ENCODE data around the gene BSPH1. TPM values are rescaled to one million over a fixed set of nuclear protein-coding genes. Genes with fewer than 3 reads are reported as not detected.

BSPH1 gene
- total RNA-seq (2022) (not detected in 2 replicates), Bru-seq, nascent RNA (not detected), BruChase-seq, experiment 1, labeled RNA remaining after a 2-hour chase (not detected), BruChase-seq, experiment 2, labeled RNA remaining after a 6-hour chase (not detected)
- long read RNA-seq: 0 reads

- H3K4me1 Mint-ChIP-seq (ENCODE audit: low read depth, unreplicated experiment): no peaks in the 10 kb centered on the region
- TF ChIP-seq, protein P1, sequence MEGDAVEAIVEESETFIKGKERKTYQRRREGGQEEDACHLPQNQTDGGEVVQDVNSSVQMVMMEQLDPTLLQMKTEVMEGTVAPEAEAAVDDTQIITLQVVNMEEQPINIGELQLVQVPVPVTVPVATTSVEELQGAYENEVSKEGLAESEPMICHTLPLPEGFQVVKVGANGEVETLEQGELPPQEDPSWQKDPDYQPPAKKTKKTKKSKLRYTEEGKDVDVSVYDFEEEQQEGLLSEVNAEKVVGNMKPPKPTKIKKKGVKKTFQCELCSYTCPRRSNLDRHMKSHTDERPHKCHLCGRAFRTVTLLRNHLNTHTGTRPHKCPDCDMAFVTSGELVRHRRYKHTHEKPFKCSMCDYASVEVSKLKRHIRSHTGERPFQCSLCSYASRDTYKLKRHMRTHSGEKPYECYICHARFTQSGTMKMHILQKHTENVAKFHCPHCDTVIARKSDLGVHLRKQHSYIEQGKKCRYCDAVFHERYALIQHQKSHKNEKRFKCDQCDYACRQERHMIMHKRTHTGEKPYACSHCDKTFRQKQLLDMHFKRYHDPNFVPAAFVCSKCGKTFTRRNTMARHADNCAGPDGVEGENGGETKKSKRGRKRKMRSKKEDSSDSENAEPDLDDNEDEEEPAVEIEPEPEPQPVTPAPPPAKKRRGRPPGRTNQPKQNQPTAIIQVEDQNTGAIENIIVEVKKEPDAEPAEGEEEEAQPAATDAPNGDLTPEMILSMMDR (IDR thresholded peaks at IDR 0.05; ENCODE audit: insufficient read depth in 1 of 2, low read depth in 1 of 2, low read length in 1 of 2, severe bottlenecking in 1 of 2, unreplicated experiment in 1 of 2): no peak
- BruUV-seq (replicated peaks): no TSS peak
- peaks cover 32% of the 10 kb centered on the region for H3K27me3 Mint-ChIP-seq (ENCODE audit: insufficient read depth, unreplicated experiment)
- Histone ChIP-seq H3K27me3 (replicated peaks; ENCODE audit: control insufficient read depth, insufficient read depth, low read length) (peaks cover 6% of the 10 kb centered on the region), H3K9me3 (no peaks in the 10 kb centered on the region), H3K4me1 (no peaks in the 10 kb centered on the region), H3K4me3 (ENCODE audit: low read depth, low read length) (no peak within 1 kb of the TSS), H3K36me3 (ENCODE audit: control insufficient read depth, insufficient read depth, low read length) (no peaks in the 10 kb centered on the region)
- intact Hi-C loops (cut with micrococcal nuclease; ENCODE audit: unreplicated experiment): no loop called here
- ChIA-PET POLR2A (no interaction called here), CTCF (interaction anchor here (0.7 kb wide), 1 partner anchor 87 kb away, joined by 5 read pairs; no protein-coding TSS in a partner anchor)
- no peaks in the 10 kb centered on the region for H3K9me3 Mint-ChIP-seq (ENCODE audit: unreplicated experiment)
- no peak for DNase-seq
- no peaks in the 10 kb centered on the region for H3K36me3 Mint-ChIP-seq (ENCODE audit: insufficient read depth, unreplicated experiment)
- H3K27ac Mint-ChIP-seq (ENCODE audit: unreplicated experiment): no peak within 1 kb of the TSS
- H3K4me3 Mint-ChIP-seq (ENCODE audit: unreplicated experiment): no peak within 1 kb of the TSS
Observed at GRCh38 chr19:47992070-47992469, at the start of gene BSPH1. TSS of gene BSPH1 (minus strand) at chr19:47992170. CDS start at chr19:47992081, 89 bp downstream.

- no TSS peak for BruUV-seq (replicated peaks)
- Histone ChIP-seq H3K36me3 (ENCODE audit: control insufficient read depth, insufficient read depth, low read length) (no peaks in the 10 kb centered on the region), H3K4me3 (ENCODE audit: low read depth, low read length) (no peak overlapping the region), H3K27me3 (replicated peaks; ENCODE audit: control insufficient read depth, insufficient read depth, low read length) (no peaks in the 10 kb centered on the region; the same call in 1 of the 2 replicates), H3K9me3 (peaks cover 6% of the 10 kb centered on the region; the same call in 1 of the 2 replicates), H3K4me1 (no peaks in the 10 kb centered on the region)
- DNase-seq: no peak
- TF ChIP-seq, protein P1 (IDR thresholded peaks at IDR 0.05; ENCODE audit: insufficient read depth in 1 of 2, low read depth in 1 of 2, low read length in 1 of 2, severe bottlenecking in 1 of 2, unreplicated experiment in 1 of 2): no peak
- CTCF ChIA-PET: no interaction called here
- POLR2A ChIA-PET: no interaction called here
- no peak overlapping the region for H3K27ac Mint-ChIP-seq (ENCODE audit: unreplicated experiment)
- H3K4me1 Mint-ChIP-seq (ENCODE audit: low read depth, unreplicated experiment): no peaks in the 10 kb centered on the region
- no peak overlapping the region for H3K4me3 Mint-ChIP-seq (ENCODE audit: unreplicated experiment)
- intact Hi-C loops (cut with micrococcal nuclease; ENCODE audit: unreplicated experiment): no loop called here
- peaks cover 37% of the 10 kb centered on the region for H3K27me3 Mint-ChIP-seq (ENCODE audit: insufficient read depth, unreplicated experiment)
- no peaks in the 10 kb centered on the region for H3K36me3 Mint-ChIP-seq (ENCODE audit: insufficient read depth, unreplicated experiment)
- no peaks in the 10 kb centered on the region for H3K9me3 Mint-ChIP-seq (ENCODE audit: unreplicated experiment)
Observed at GRCh38 chr19:48036765-48037164, 44.8 kb upstream of the BSPH1 start.

- peaks cover 4% of the 10 kb centered on the region for H3K4me1 Mint-ChIP-seq (ENCODE audit: low read depth, unreplicated experiment)
- H3K27ac Mint-ChIP-seq (ENCODE audit: unreplicated experiment): no peak overlapping the region
- ChIA-PET CTCF (no interaction called here), POLR2A (no interaction called here)
- Histone ChIP-seq H3K27me3 (replicated peaks; ENCODE audit: control insufficient read depth, insufficient read depth, low read length) (no peaks in the 10 kb centered on the region; the same call in none of the 2 replicates), H3K9me3 (peaks cover 6% of the 10 kb centered on the region; the same call in 1 of the 2 replicates), H3K4me1 (no peaks in the 10 kb centered on the region), H3K4me3 (ENCODE audit: low read depth, low read length) (no peak overlapping the region), H3K36me3 (ENCODE audit: control insufficient read depth, insufficient read depth, low read length) (no peaks in the 10 kb centered on the region)
- peaks cover 20% of the 10 kb centered on the region for H3K27me3 Mint-ChIP-seq (ENCODE audit: insufficient read depth, unreplicated experiment)
- BruUV-seq (replicated peaks): no TSS peak
- H3K4me3 Mint-ChIP-seq (ENCODE audit: unreplicated experiment): no peak overlapping the region
- no peak for DNase-seq
- TF ChIP-seq, protein P1 (IDR thresholded peaks at IDR 0.05; ENCODE audit: insufficient read depth in 1 of 2, low read depth in 1 of 2, low read length in 1 of 2, severe bottlenecking in 1 of 2, unreplicated experiment in 1 of 2): no peak
- H3K9me3 Mint-ChIP-seq (ENCODE audit: unreplicated experiment): no peaks in the 10 kb centered on the region
- no peaks in the 10 kb centered on the region for H3K36me3 Mint-ChIP-seq (ENCODE audit: insufficient read depth, unreplicated experiment)
- intact Hi-C loops (cut with micrococcal nuclease; ENCODE audit: unreplicated experiment): no loop called here
Observed at GRCh38 chr19:48033604-48034003, 41.6 kb upstream of the BSPH1 start.
